Measurements from ENCODE around the gene CUEDC1. TPM values are rescaled to one million over a fixed set of nuclear protein-coding genes. Genes with fewer than 3 reads are reported as not detected.
A peak's percentile ranks its signal among the peaks of the same experiment; 100 is the strongest.

Gene CUEDC1
- total and polyA plus RNA-seq, 2 of the 13 experiments (the other 11 are each of a cell fraction or from before 2014, with no cell fraction given): 7.4 to 12.9 TPM

DNA sequence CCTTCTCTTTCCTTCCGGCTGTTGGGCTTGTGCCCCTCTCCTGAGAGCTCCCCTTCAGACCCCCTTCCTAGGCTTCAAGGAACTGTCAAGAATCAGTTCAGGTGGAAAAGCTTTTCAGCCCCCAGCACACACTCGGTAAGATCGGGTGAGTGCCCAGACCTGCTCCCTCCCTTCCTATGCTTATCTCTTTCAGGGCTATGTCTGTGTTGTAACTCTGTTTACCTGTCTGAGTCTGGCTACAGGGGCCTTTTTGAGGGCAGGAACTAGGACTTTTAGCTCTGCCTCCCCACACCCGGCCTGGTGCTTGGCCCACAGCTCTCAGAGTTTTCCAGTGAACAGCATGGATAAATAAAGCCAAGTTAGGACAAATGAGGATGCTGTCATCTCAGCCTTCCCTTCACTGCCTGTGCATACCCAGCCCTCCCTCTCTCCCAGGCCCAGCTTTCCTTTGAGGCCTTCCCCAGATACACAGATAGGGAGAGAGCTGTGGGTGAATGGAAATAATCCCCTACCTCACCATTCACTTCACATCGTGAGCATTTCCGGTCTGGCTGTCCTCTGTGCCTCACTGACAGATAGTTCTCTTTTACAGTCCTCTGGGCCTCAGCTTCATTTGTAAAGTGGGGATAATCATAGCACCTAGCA, 99.7 kb downstream of the CUEDC1 start (continued):
- no peak for TF ChIP-seq ZFP36 (IDR thresholded peaks at IDR 0.05; ENCODE audit: borderline replicate concordance, low read depth, low read length, partially characterized antibody)
- peak; percentile 93 for TF ChIP-seq FOXA3 (CRISPR knock-in tag; IDR thresholded peaks at IDR 0.05)
- no peak for TF ChIP-seq SP140L (CRISPR knock-in tag; IDR thresholded peaks at IDR 0.05; ENCODE audit: borderline replicate concordance)
- TF ChIP-seq SPEN (CRISPR knock-in tag; IDR thresholded peaks at IDR 0.05; ENCODE audit: low read depth): peak; percentile 72
- no peak for TF ChIP-seq SIN3A (IDR thresholded peaks at IDR 0.05; ENCODE audit: borderline replicate concordance, low read depth, low read length)
- TF ChIP-seq, protein P1, sequence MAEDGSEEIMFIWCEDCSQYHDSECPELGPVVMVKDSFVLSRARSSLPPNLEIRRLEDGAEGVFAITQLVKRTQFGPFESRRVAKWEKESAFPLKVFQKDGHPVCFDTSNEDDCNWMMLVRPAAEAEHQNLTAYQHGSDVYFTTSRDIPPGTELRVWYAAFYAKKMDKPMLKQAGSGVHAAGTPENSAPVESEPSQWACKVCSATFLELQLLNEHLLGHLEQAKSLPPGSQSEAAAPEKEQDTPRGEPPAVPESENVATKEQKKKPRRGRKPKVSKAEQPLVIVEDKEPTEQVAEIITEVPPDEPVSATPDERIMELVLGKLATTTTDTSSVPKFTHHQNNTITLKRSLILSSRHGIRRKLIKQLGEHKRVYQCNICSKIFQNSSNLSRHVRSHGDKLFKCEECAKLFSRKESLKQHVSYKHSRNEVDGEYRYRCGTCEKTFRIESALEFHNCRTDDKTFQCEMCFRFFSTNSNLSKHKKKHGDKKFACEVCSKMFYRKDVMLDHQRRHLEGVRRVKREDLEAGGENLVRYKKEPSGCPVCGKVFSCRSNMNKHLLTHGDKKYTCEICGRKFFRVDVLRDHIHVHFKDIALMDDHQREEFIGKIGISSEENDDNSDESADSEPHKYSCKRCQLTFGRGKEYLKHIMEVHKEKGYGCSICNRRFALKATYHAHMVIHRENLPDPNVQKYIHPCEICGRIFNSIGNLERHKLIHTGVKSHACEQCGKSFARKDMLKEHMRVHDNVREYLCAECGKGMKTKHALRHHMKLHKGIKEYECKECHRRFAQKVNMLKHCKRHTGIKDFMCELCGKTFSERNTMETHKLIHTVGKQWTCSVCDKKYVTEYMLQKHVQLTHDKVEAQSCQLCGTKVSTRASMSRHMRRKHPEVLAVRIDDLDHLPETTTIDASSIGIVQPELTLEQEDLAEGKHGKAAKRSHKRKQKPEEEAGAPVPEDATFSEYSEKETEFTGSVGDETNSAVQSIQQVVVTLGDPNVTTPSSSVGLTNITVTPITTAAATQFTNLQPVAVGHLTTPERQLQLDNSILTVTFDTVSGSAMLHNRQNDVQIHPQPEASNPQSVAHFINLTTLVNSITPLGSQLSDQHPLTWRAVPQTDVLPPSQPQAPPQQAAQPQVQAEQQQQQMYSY (CRISPR knock-in tag; IDR thresholded peaks at IDR 0.05): no peak
- TF ChIP-seq, protein P2, sequence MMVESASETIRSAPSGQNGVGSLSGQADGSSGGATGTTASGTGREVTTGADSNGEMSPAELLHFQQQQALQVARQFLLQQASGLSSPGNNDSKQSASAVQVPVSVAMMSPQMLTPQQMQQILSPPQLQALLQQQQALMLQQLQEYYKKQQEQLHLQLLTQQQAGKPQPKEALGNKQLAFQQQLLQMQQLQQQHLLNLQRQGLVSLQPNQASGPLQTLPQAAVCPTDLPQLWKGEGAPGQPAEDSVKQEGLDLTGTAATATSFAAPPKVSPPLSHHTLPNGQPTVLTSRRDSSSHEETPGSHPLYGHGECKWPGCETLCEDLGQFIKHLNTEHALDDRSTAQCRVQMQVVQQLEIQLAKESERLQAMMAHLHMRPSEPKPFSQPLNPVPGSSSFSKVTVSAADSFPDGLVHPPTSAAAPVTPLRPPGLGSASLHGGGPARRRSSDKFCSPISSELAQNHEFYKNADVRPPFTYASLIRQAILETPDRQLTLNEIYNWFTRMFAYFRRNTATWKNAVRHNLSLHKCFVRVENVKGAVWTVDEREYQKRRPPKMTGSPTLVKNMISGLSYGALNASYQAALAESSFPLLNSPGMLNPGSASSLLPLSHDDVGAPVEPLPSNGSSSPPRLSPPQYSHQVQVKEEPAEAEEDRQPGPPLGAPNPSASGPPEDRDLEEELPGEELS (CRISPR knock-in tag; IDR thresholded peaks at IDR 0.05): peak; percentile 98
- TF ChIP-seq KLF16 (CRISPR knock-in tag; IDR thresholded peaks at IDR 0.05): peak in 1 of 2 experiments; percentile 81; a peak in 1 of 4 replicates
- TF ChIP-seq ZNF350 (CRISPR knock-in tag; IDR thresholded peaks at IDR 0.05; ENCODE audit: borderline replicate concordance, low read depth): peak; percentile 20; the same call in 1 of the 2 replicates
- TF ChIP-seq, protein P3, sequence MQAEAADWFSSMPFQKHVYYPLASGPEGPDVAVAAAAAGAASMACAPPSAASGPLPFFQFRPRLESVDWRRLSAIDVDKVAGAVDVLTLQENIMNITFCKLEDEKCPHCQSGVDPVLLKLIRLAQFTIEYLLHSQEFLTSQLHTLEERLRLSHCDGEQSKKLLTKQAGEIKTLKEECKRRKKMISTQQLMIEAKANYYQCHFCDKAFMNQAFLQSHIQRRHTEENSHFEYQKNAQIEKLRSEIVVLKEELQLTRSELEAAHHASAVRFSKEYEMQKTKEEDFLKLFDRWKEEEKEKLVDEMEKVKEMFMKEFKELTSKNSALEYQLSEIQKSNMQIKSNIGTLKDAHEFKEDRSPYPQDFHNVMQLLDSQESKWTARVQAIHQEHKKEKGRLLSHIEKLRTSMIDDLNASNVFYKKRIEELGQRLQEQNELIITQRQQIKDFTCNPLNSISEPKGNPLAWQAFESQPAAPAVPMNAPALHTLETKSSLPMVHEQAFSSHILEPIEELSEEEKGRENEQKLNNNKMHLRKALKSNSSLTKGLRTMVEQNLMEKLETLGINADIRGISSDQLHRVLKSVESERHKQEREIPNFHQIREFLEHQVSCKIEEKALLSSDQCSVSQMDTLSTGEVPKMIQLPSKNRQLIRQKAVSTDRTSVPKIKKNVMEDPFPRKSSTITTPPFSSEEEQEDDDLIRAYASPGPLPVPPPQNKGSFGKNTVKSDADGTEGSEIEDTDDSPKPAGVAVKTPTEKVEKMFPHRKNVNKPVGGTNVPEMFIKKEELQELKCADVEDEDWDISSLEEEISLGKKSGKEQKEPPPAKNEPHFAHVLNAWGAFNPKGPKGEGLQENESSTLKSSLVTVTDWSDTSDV (CRISPR knock-in tag; IDR thresholded peaks at IDR 0.05): no peak
- TF ChIP-seq SNAI1 (CRISPR knock-in tag; IDR thresholded peaks at IDR 0.05; ENCODE audit: borderline replicate concordance): no peak
- TF ChIP-seq ZSCAN20 (CRISPR knock-in tag; IDR thresholded peaks at IDR 0.05; ENCODE audit: borderline replicate concordance): 0 out of 2 replicates have a peak, but pooled peaks have one; percentile 71
- TF ChIP-seq HOXA3 (CRISPR knock-in tag; IDR thresholded peaks at IDR 0.05): peak; percentile 80
- no peak for TF ChIP-seq XRCC5 (optimal IDR thresholded peaks at IDR 0.05; ENCODE audit: low read length)
- no peak for TF ChIP-seq NONO (IDR thresholded peaks at IDR 0.05)
- TF ChIP-seq NONO (CRISPR knock-in tag; conservative IDR thresholded peaks at IDR 0.05): no peak
- TF ChIP-seq, protein P4, sequence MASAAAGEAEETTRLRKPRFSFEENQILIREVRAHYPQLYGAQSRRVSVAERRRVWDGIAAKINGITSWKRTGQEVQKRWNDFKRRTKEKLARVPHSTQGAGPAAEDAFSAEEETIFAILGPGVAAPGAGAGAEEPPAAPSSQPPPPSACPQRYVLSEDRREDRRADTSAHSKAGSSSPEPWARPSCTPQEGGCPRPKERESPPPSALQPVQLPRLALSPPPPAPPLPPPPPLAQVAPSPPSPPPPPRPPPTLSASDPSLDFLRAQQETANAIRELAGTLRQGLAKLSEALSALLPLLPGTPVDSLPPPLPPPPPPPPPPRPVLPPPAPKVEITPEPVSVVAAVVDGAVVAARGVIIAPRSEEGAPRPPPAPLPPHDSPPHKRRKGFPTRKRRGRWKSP (CRISPR knock-in tag; IDR thresholded peaks at IDR 0.05): no peak; the same call in 1 of the 2 replicates
- no peak for TF ChIP-seq BHLHE40 (IDR thresholded peaks at IDR 0.05; ENCODE audit: low read length)

Measured in HepG2 (cell line).